Colonic mucosa (tissue), 4 donors: ENCODE data around the gene EVI5. TPM values are rescaled to one million over a fixed set of nuclear protein-coding genes. Genes with fewer than 3 reads are reported as not detected.
"Not testable (repeated sequence)": the region's sequence is repeated elsewhere in the genome, so short reads cannot be mapped to it uniquely, and the experiment has no call there.

Experiments used
- DNase-seq: peaks from one replicate; pipeline ENCODE4 v3.0.0-alpha.2; 2020
- H3K27ac ChIP-seq: fragments of 200-600 bp; one replicate; pipeline ENCODE4 v1.8.0; 2021
- H3K27me3 ChIP-seq: fragments of 200-600 bp; one replicate; pipeline ENCODE4 v1.8.0; 2021
- H3K36me3 ChIP-seq: fragments of 200-600 bp; one replicate; pipeline ENCODE4 v1.8.0; 2021
- H3K4me1 ChIP-seq: fragments of 200-600 bp; one replicate; pipeline ENCODE4 v1.8.0; 2021; ENCODE audit warnings: mild to moderate bottlenecking
- H3K4me3 ChIP-seq: fragments of 200-600 bp; one replicate; pipeline ENCODE4 v1.8.0; 2021
- H3K9ac ChIP-seq, 2 donors: one replicate each; pipeline ENCODE4 v1.7.0; 2013; ENCODE audit warnings: control low read depth in 2 of 2, low read depth in 2 of 2, low read length in 2 of 2
- H3K9me3 ChIP-seq: fragments of 200-600 bp; one replicate; pipeline ENCODE4 v1.8.0; 2021
- intact Hi-C: fragments of 100-400 bp; cut with DNase I; formaldehyde crosslinking; loops from one replicate; pipeline ENCODE4 v1.14.1; 2022
- total RNA-seq, 2 donors: library from RNA; stranded (reverse); fragmentation: NEBNext Ultra II Directional in 1 of 2; extraction: Animal tissue kit (Norgen Biotek cat#: 25700) in 1 of 2; gene quantifications; one replicate each; pipeline ENCODE4 v1.2.1, GENCODE V29; 2021
- TF ChIP-seq, protein P1 (sequence below): fragments of 200-600 bp; IDR thresholded peaks from one replicate; pipeline ENCODE4 v1.8.0; 2022; ENCODE audit warnings: antibody characterized with exemption, mild to moderate bottlenecking
- donor health status: healthy.
- donor health status: DM: no; HTN: no; CAD: no.
- donor health status: DM: no; HTN: no; CAD: no.

The EVI5 gene
- total RNA-seq, 2 donors from 2014 or later, result 23.9 to 29.0 TPM

DNA sequence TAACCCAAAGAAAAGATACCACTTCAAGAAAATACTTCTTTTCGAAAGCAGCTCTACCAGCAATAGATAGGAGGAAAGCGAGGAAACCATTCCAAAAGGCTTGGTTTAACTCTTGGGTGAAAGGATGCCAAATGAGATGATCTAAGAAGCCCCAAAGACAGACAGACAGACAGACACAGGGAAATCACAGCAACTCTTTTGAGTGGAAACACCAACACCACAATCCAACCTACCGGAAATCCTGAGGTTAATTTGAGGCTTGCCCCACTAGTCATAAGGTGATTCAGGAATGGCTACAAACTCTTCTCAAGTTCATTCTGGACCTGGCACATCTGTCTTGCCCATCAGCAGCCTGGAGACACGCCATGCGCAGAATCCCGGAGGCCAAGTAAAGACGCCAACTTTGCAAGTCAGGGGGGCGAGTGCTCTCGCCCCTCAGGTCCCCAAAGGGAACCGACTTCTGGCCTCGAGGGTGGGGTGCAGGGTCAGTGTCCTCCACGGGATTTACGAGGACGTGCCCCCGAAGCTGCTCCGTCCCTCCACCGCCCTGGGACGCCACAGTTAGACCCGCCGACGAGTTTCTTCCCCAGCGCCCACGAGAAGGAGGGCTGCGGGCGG, 778 bp downstream of the EVI5 start:
- Histone ChIP-seq H3K9ac (peak overlapping the region; percentile 92 to 94), H3K9me3 (no peaks in the 10 kb centered on the region), H3K4me3 (peak overlapping the region; percentile 73), H3K27me3 (no peaks in the 10 kb centered on the region), H3K36me3 (no peaks in the 10 kb centered on the region), H3K4me1 (peaks cover 4% of the 10 kb centered on the region), H3K27ac (peak overlapping the region; percentile 99)
- TF ChIP-seq, protein P1, sequence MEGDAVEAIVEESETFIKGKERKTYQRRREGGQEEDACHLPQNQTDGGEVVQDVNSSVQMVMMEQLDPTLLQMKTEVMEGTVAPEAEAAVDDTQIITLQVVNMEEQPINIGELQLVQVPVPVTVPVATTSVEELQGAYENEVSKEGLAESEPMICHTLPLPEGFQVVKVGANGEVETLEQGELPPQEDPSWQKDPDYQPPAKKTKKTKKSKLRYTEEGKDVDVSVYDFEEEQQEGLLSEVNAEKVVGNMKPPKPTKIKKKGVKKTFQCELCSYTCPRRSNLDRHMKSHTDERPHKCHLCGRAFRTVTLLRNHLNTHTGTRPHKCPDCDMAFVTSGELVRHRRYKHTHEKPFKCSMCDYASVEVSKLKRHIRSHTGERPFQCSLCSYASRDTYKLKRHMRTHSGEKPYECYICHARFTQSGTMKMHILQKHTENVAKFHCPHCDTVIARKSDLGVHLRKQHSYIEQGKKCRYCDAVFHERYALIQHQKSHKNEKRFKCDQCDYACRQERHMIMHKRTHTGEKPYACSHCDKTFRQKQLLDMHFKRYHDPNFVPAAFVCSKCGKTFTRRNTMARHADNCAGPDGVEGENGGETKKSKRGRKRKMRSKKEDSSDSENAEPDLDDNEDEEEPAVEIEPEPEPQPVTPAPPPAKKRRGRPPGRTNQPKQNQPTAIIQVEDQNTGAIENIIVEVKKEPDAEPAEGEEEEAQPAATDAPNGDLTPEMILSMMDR, result no peak
- DNase-seq, result peak; percentile 52
- intact Hi-C loops, result no loop called here

- H3K4me1 ChIP-seq, intact Hi-C loops, H3K27me3 ChIP-seq, DNase-seq, H3K36me3 ChIP-seq, H3K9me3 ChIP-seq: not testable (repeated sequence)
- Histone ChIP-seq H3K9ac (peak overlapping the region in 1 of 2 donors; percentile 92), H3K27ac (peak overlapping the region; percentile 99), H3K4me3 (peak overlapping the region; percentile 73)
Observed at GRCh38 chr1:92783550-92783949, 1.4 kb downstream of the EVI5 start.

GRCh38 chr1:92778376-92778775, 6.5 kb downstream of the EVI5 start:
- no peak for DNase-seq
- Histone ChIP-seq H3K27me3 (no peaks in the 10 kb centered on the region), H3K36me3 (no peaks in the 10 kb centered on the region), H3K27ac (no peak overlapping the region), H3K9me3 (no peaks in the 10 kb centered on the region), H3K4me3 (no peak overlapping the region), H3K9ac (no peak overlapping the region), H3K4me1 (peaks cover 4% of the 10 kb centered on the region)
- TF ChIP-seq, protein P1, result no peak
- intact Hi-C loops, result no loop called here

GRCh38 chr1:92774407-92774806, 10.5 kb downstream of the EVI5 start:
- no peak overlapping the region for H3K4me3 ChIP-seq
- TF ChIP-seq, protein P1, result no peak

GRCh38 chr1:92773749-92774148, 11.2 kb downstream of the EVI5 start:
- intact Hi-C loops, DNase-seq: not testable (repeated sequence)

More at GRCh38 chr1:92774407-92774806, 10.5 kb downstream of the EVI5 start:
- no peaks in the 10 kb centered on the region for H3K36me3 ChIP-seq
- H3K9ac ChIP-seq, result no peak overlapping the region
- no peak for DNase-seq
- no peak overlapping the region for H3K27ac ChIP-seq
- no peaks in the 10 kb centered on the region for H3K9me3 ChIP-seq
- intact Hi-C loops, result no loop called here
- no peaks in the 10 kb centered on the region for H3K27me3 ChIP-seq
- H3K4me1 ChIP-seq, result no peaks in the 10 kb centered on the region

DNA sequence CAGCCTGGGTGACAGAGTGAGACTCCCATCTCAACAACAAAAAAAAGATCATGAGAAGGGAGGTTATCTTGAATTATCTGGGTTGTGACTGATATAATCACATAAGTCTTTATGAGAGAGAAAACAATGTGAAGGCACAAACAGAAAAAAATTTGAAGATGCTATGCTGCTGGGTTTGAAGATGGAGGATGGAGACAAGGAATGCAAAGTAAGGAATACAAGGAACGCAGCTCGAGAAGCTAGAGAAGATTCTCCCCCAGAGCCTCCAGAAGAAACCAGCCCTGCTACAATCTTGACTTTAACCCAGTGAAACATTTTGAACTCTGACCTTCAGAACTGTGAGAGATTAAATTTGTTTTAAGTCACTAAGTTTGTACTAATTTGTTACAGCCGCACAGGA, 15.1 kb downstream of the EVI5 start:
- TF ChIP-seq, protein P1, result no peak
- Histone ChIP-seq H3K27ac (no peak overlapping the region), H3K4me1 (no peaks in the 10 kb centered on the region), H3K27me3 (no peaks in the 10 kb centered on the region), H3K4me3 (no peak overlapping the region), H3K9me3 (no peaks in the 10 kb centered on the region), H3K36me3 (no peaks in the 10 kb centered on the region), H3K9ac (no peak overlapping the region)
- DNase-seq, result no peak
- intact Hi-C loops, result no loop called here

More at GRCh38 chr1:92773749-92774148, 11.2 kb downstream of the EVI5 start:
- not testable (repeated sequence) for H3K4me3 ChIP-seq, H3K27ac ChIP-seq, H3K4me1 ChIP-seq, H3K9me3 ChIP-seq, H3K36me3 ChIP-seq, H3K9ac ChIP-seq, H3K27me3 ChIP-seq
